Upper lobe of left lung (tissue), 6 donors: ENCODE measurements around the gene ALDH3A1. TPM values are rescaled to one million over a fixed set of nuclear protein-coding genes. Genes with fewer than 3 reads are reported as not detected.
"Not testable (repeated sequence)": the region's sequence is repeated elsewhere in the genome, so short reads cannot be mapped to it uniquely, and the experiment has no call there.

Experiments used
- ATAC-seq, 2 donors: fragments of 200-7000 bp; cut with Tn5 transposase; one replicate each; pipeline ENCODE4 v1.9.1; 2022; ENCODE audit warnings: mild to moderate bottlenecking in 2 of 2, moderate library complexity in 2 of 2; ENCODE audit not compliant: low FRiP score in 2 of 2
- DNase-seq, 2 donors: peaks; one replicate each; pipeline ENCODE4 v3.0.0-alpha.2; 2019 to 2020
- H3K27ac ChIP-seq, 4 donors: fragments of 200-600 bp; sonication (generic); one replicate each; pipeline ENCODE4 v1.5.1; 2016 to 2019
- H3K27me3 ChIP-seq, 4 donors: fragments of 200-600 bp; sonication (generic); one replicate each; pipeline ENCODE4 v1.5.1; 2017 to 2019
- H3K36me3 ChIP-seq, 4 donors: fragments of 200-600 bp; sonication (generic); one replicate each; pipeline ENCODE4 v1.5.1; 2016 to 2019
- H3K4me1 ChIP-seq, 4 donors: fragments of 200-600 bp; sonication (generic); one replicate each; pipeline ENCODE4 v1.5.1; 2018 to 2019
- H3K4me3 ChIP-seq, 4 donors: fragments of 200-600 bp; sonication (generic); one replicate each; pipeline ENCODE4 v1.5.1; 2017 to 2019; ENCODE audit warnings: mild to moderate bottlenecking in 2 of 4, moderate library complexity in 1 of 4
- H3K9me3 ChIP-seq, 4 donors: fragments of 200-600 bp; sonication (generic); one replicate each; pipeline ENCODE4 v1.5.1; 2018 to 2019
- CTCF ChIP-seq, 6 experiments: fragments of 450-650 bp in 4 of 6; fragments of 200-600 bp in 2 of 6; sonication (generic) in 2 of 6; IDR thresholded peaks; one replicate each; pipeline ENCODE4 v1.5.1; 2016 to 2019; ENCODE audit warnings: antibody characterized with exemption in 6 of 6
- EP300 ChIP-seq, 4 donors: sonication (generic); formaldehyde crosslinking; IDR thresholded peaks; one replicate each; pipeline ENCODE4 v1.5.1; 2017; ENCODE audit warnings: antibody characterized with exemption in 4 of 4, control low read depth in 2 of 4
- POLR2A ChIP-seq, 4 donors: fragments of 450-650 bp; IDR thresholded peaks; one replicate each; pipeline ENCODE4 v1.5.1; 2016 to 2017; ENCODE audit warnings: antibody characterized with exemption in 4 of 4, mild to moderate bottlenecking in 2 of 4
- POLR2AphosphoS5 ChIP-seq, 2 donors: sonication (generic); formaldehyde crosslinking; IDR thresholded peaks; one replicate each; pipeline ENCODE4 v1.5.1; 2017; ENCODE audit warnings: antibody characterized with exemption in 2 of 2
- WGBS, 2 donors: methylation state at CpG; one replicate each; pipeline ENCODE4 v1.1.5; 2017 to 2018; 5-methylcytosine and 5-hydroxymethylcytosine counted together
- total RNA-seq, 6 donors: library from RNA; depleted of rRNA in 4 of 6; stranded (reverse); fragments of >200 nt in 4 of 6; gene quantifications; one replicate each; pipeline versions ENCODE4 v1.1.0 to v1.2.1, GENCODE V29; 2016 to 2021
- donor health status: DM: no; HTN: no; CAD: no; lungs with moderate emphysema.
- donor health status: DM: no; HTN: yes; CAD: no; lungs with severe emphysema.

Gene ALDH3A1
- total RNA-seq, 6 donors from 2014 or later = 2.4 to 72.8 (median 9.1) TPM

- Histone ChIP-seq H3K9me3 (no peaks in the 10 kb centered on the region), H3K4me3 (no peak overlapping the region), H3K4me1 (peaks cover 0 to 9% (median 5%) of the 10 kb centered on the region in 4 donors), H3K27me3 (no peaks in the 10 kb centered on the region), H3K36me3 (no peaks in the 10 kb centered on the region), H3K27ac (no peak overlapping the region)
- peak; percentile 88 to 93 (median 91) for TF ChIP-seq CTCF (IDR thresholded peaks at IDR 0.05)
- no peak for TF ChIP-seq EP300 (IDR thresholded peaks at IDR 0.05)
- TF ChIP-seq POLR2A (IDR thresholded peaks at IDR 0.05) = no peak
- TF ChIP-seq POLR2AphosphoS5 (IDR thresholded peaks at IDR 0.05) = no peak
- DNase-seq (peak; percentile 70 to 96), ATAC-seq (peak; percentile 76 to 87)
- WGBS, 2 donors = 19 to 27% methylated on average over 8 to 12 of the region's 12 CpGs
These were observed 18.5 kb upstream of the ALDH3A1 start for GRCh38 chr17:19766421-19767270.

- WGBS, 2 donors = 68 to 78% methylated on average over 3 to 7 of the region's 7 CpGs
These were observed 17.9 kb upstream of the ALDH3A1 start for GRCh38 chr17:19766016-19766415.

GRCh38 chr17:19763991-19764390 is 15.9 kb upstream of the ALDH3A1 start:
- H3K36me3 ChIP-seq, H3K4me1 ChIP-seq, H3K9me3 ChIP-seq, H3K27me3 ChIP-seq, ATAC-seq, H3K27ac ChIP-seq, H3K4me3 ChIP-seq, DNase-seq: not testable (repeated sequence)
- 91 to 93% methylated on average over 6 of the region's 6 CpGs for WGBS, 2 donors

More at GRCh38 chr17:19766016-19766415, 17.9 kb upstream of the ALDH3A1 start:
- Histone ChIP-seq H3K4me1 (peaks cover 0 to 9% (median 5%) of the 10 kb centered on the region in 4 donors), H3K9me3 (no peaks in the 10 kb centered on the region), H3K27me3 (no peaks in the 10 kb centered on the region), H3K4me3 (no peak overlapping the region), H3K36me3 (no peaks in the 10 kb centered on the region), H3K27ac (no peak overlapping the region)
- DNase-seq = no peak
- no peak for TF ChIP-seq CTCF (IDR thresholded peaks at IDR 0.05)
- TF ChIP-seq EP300 (IDR thresholded peaks at IDR 0.05) = no peak
- TF ChIP-seq POLR2A (IDR thresholded peaks at IDR 0.05) = no peak
- no peak for TF ChIP-seq POLR2AphosphoS5 (IDR thresholded peaks at IDR 0.05)
- no peak for ATAC-seq

- H3K27me3 ChIP-seq = no peaks in the 10 kb centered on the region
- no peak for DNase-seq
- no peak overlapping the region for H3K27ac ChIP-seq
- no peaks in the 10 kb centered on the region for H3K36me3 ChIP-seq
- H3K4me3 ChIP-seq = no peak overlapping the region
- 97% methylated on average over 2 of the region's 2 CpGs; no CpG with 5 or more reads in 1 of the 2 donors for WGBS, 2 donors
- TF ChIP-seq CTCF (IDR thresholded peaks at IDR 0.05) (no peak), EP300 (IDR thresholded peaks at IDR 0.05) (no peak), POLR2A (IDR thresholded peaks at IDR 0.05) (no peak), POLR2AphosphoS5 (IDR thresholded peaks at IDR 0.05) (no peak)
- no peak for ATAC-seq
- H3K4me1 ChIP-seq = peaks cover 0 to 9% (median 5%) of the 10 kb centered on the region in 4 donors
- no peaks in the 10 kb centered on the region for H3K9me3 ChIP-seq
These were observed 15.3 kb upstream of the ALDH3A1 start for GRCh38 chr17:19763416-19763815.

GRCh38 chr17:19762515-19762961 is 14.4 kb upstream of the ALDH3A1 start:
- TF ChIP-seq POLR2AphosphoS5 (IDR thresholded peaks at IDR 0.05) (no peak), CTCF (IDR thresholded peaks at IDR 0.05) (peak; percentile 54 to 85 (median 72))
- H3K4me1 ChIP-seq = peaks cover 0 to 9% (median 5%) of the 10 kb centered on the region in 4 donors
- H3K36me3 ChIP-seq = no peaks in the 10 kb centered on the region
- WGBS, 2 donors = 27 to 40% methylated on average over 7 to 13 of the region's 15 CpGs
- H3K27me3 ChIP-seq = no peaks in the 10 kb centered on the region
- ATAC-seq (peak; percentile 30 to 84), DNase-seq (peak; percentile 72 to 73)
- no peak overlapping the region for H3K27ac ChIP-seq
- H3K4me3 ChIP-seq = no peak overlapping the region
- no peaks in the 10 kb centered on the region for H3K9me3 ChIP-seq
